ENCODE data around the gene TUT1. TPM values are rescaled to one million over a fixed set of nuclear protein-coding genes. Genes with fewer than 3 reads are reported as not detected.
"Not testable (repeated sequence)": the region's sequence is repeated elsewhere in the genome, so short reads cannot be mapped to it uniquely, and the experiment has no call there.

The TUT1 gene
- total RNA-seq, 1 donor from 2014 or later, result 9.5 TPM

GRCh38 chr11:62573006-62573591 is 18.2 kb downstream of the TUT1 start:
- Histone ChIP-seq H3K4me3 (ENCODE audit: low read depth, low read length) (peak overlapping the region; percentile 96), H3K27me3 (ENCODE audit: control insufficient read depth, insufficient read depth, low read length) (no peaks in the 10 kb centered on the region), H3K36me3 (ENCODE audit: control insufficient read depth, insufficient read depth, low read length) (peaks cover 29% of the 10 kb centered on the region)
- FAIRE-seq (no peak), DNase-seq (ENCODE audit: low read depth) (no peak)
- TF ChIP-seq CTCF (IDR thresholded peaks at IDR 0.05; ENCODE audit: insufficient read depth, low read length, severe bottlenecking), result no peak

- peak overlapping the region; percentile 96 for H3K4me3 ChIP-seq (ENCODE audit: low read depth, low read length)
- FAIRE-seq, result no peak
- no peaks in the 10 kb centered on the region for H3K27me3 ChIP-seq (ENCODE audit: control insufficient read depth, insufficient read depth, low read length)
- H3K36me3 ChIP-seq (ENCODE audit: control insufficient read depth, insufficient read depth, low read length), result peaks cover 32% of the 10 kb centered on the region
- TF ChIP-seq CTCF (IDR thresholded peaks at IDR 0.05; ENCODE audit: insufficient read depth, low read length, severe bottlenecking), result no peak
- no peak for DNase-seq (ENCODE audit: low read depth)
Measured at GRCh38 chr11:62572431-62572830, 18.9 kb downstream of the TUT1 start.

- DNase-seq (ENCODE audit: low read depth); FAIRE-seq; H3K4me3 ChIP-seq (ENCODE audit: low read depth, low read length); H3K27me3 ChIP-seq (ENCODE audit: control insufficient read depth, insufficient read depth, low read length): not testable (repeated sequence)
- H3K36me3 ChIP-seq (ENCODE audit: control insufficient read depth, insufficient read depth, low read length), result peaks cover 35% of the 10 kb centered on the region
Measured at GRCh38 chr11:62571493-62571892, 19.8 kb downstream of the TUT1 start.

- FAIRE-seq; DNase-seq (ENCODE audit: low read depth); H3K4me3 ChIP-seq (ENCODE audit: low read depth, low read length); H3K27me3 ChIP-seq (ENCODE audit: control insufficient read depth, insufficient read depth, low read length): not testable (repeated sequence)
- peaks cover 33% of the 10 kb centered on the region for H3K36me3 ChIP-seq (ENCODE audit: control insufficient read depth, insufficient read depth, low read length)
Measured at GRCh38 chr11:62570903-62571302, 20.4 kb downstream of the TUT1 start.

GRCh38 chr11:62569611-62570010 is 21.7 kb downstream of the TUT1 start:
- DNase-seq (ENCODE audit: low read depth) (no peak), FAIRE-seq (no peak)
- no peak overlapping the region for H3K4me3 ChIP-seq (ENCODE audit: low read depth, low read length)
- TF ChIP-seq CTCF (IDR thresholded peaks at IDR 0.05; ENCODE audit: insufficient read depth, low read length, severe bottlenecking), result no peak
- H3K27me3 ChIP-seq (ENCODE audit: control insufficient read depth, insufficient read depth, low read length), result no peaks in the 10 kb centered on the region
- peaks cover 37% of the 10 kb centered on the region for H3K36me3 ChIP-seq (ENCODE audit: control insufficient read depth, insufficient read depth, low read length)

- Histone ChIP-seq H3K36me3 (ENCODE audit: control insufficient read depth, insufficient read depth, low read length) (peaks cover 38% of the 10 kb centered on the region), H3K4me3 (ENCODE audit: low read depth, low read length) (no peak overlapping the region), H3K27me3 (ENCODE audit: control insufficient read depth, insufficient read depth, low read length) (no peaks in the 10 kb centered on the region)
- no peak for DNase-seq (ENCODE audit: low read depth)
- no peak for FAIRE-seq
- TF ChIP-seq CTCF (IDR thresholded peaks at IDR 0.05; ENCODE audit: insufficient read depth, low read length, severe bottlenecking), result no peak
Measured at GRCh38 chr11:62567018-62567633, 24.2 kb downstream of the TUT1 start.

GRCh38 chr11:62566247-62566646 is 25.1 kb downstream of the TUT1 start:
- DNase-seq (ENCODE audit: low read depth) (no peak), FAIRE-seq (no peak)
- no peak for TF ChIP-seq CTCF (IDR thresholded peaks at IDR 0.05; ENCODE audit: insufficient read depth, low read length, severe bottlenecking)
- Histone ChIP-seq H3K27me3 (ENCODE audit: control insufficient read depth, insufficient read depth, low read length) (no peaks in the 10 kb centered on the region), H3K36me3 (ENCODE audit: control insufficient read depth, insufficient read depth, low read length) (peaks cover 31% of the 10 kb centered on the region), H3K4me3 (ENCODE audit: low read depth, low read length) (no peak overlapping the region)
